Vagina (tissue), 2 donors: ENCODE measurements around the gene SETD3.

Experiments
- POLR2A ChIP-seq, 2 donors: fragments of 450-650 bp; IDR thresholded peaks; one replicate each; pipeline ENCODE4 v1.6.1; 2017; ENCODE audit warnings: antibody characterized with exemption in 2 of 2, mild to moderate bottlenecking in 2 of 2, moderate library complexity in 2 of 2
- TF ChIP-seq, protein P1 (sequence below), 3 experiments: fragments of 450-650 bp in 2 of 3; fragments of 200-600 bp in 1 of 3; sonication (generic) in 1 of 3; IDR thresholded peaks; one replicate each; pipeline ENCODE4 v1.5.1; 2017 to 2019; ENCODE audit warnings: antibody characterized with exemption in 3 of 3, mild to moderate bottlenecking in 2 of 3, moderate library complexity in 2 of 3

GRCh38 chr14:99447739-99448138, 32.9 kb downstream of the SETD3 start:
- TF ChIP-seq, protein P1, sequence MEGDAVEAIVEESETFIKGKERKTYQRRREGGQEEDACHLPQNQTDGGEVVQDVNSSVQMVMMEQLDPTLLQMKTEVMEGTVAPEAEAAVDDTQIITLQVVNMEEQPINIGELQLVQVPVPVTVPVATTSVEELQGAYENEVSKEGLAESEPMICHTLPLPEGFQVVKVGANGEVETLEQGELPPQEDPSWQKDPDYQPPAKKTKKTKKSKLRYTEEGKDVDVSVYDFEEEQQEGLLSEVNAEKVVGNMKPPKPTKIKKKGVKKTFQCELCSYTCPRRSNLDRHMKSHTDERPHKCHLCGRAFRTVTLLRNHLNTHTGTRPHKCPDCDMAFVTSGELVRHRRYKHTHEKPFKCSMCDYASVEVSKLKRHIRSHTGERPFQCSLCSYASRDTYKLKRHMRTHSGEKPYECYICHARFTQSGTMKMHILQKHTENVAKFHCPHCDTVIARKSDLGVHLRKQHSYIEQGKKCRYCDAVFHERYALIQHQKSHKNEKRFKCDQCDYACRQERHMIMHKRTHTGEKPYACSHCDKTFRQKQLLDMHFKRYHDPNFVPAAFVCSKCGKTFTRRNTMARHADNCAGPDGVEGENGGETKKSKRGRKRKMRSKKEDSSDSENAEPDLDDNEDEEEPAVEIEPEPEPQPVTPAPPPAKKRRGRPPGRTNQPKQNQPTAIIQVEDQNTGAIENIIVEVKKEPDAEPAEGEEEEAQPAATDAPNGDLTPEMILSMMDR (IDR thresholded peaks at IDR 0.05), result no peak
- no peak for TF ChIP-seq POLR2A (IDR thresholded peaks at IDR 0.05)
